Measurements from ENCODE around the gene TRAPPC11.

GRCh38 chr4:183732296-183732695 lies 73.2 kb downstream of the TRAPPC11 start:
- TF ChIP-seq CTCF (IDR thresholded peaks at IDR 0.05; ENCODE audit: low read depth, low read length) = no peak
- no peak for TF ChIP-seq EZH2phosphoT487 (IDR thresholded peaks at IDR 0.05; ENCODE audit: low read depth)

All from OCI-LY3 (cell line).